ENCODE results near the gene RNF224.

The RNF224 gene

GRCh38 chr9:137266585-137267453 is 39.5 kb downstream of the RNF224 start:
- FAIRE-seq, result no peak

GRCh38 chr9:137267933-137268355 is 40.6 kb downstream of the RNF224 start:
- DNase-seq (ENCODE audit: insufficient read length, low spot score) (no peak), FAIRE-seq (no peak)
- TF ChIP-seq POLR2AphosphoS5 (IDR thresholded peaks at IDR 0.05; ENCODE audit: low read depth, low read length) (no peak), TAF1 (IDR thresholded peaks at IDR 0.05; ENCODE audit: low read depth, low read length) (no peak), SPI1 (IDR thresholded peaks at IDR 0.05; ENCODE audit: low read depth, low read length) (no peak), POU2F2 (IDR thresholded peaks at IDR 0.05; ENCODE audit: low read depth, low read length) (no peak), PAX5 (IDR thresholded peaks at IDR 0.05; ENCODE audit: insufficient read depth, low read length, severe bottlenecking) (no peak), POLR2A (IDR thresholded peaks at IDR 0.05; ENCODE audit: low read depth, low read length) (no peak)

More at GRCh38 chr9:137266585-137267453, 39.5 kb downstream of the RNF224 start:
- DNase-seq (ENCODE audit: insufficient read length, low spot score), result no peak
- no peak for TF ChIP-seq POU2F2 (IDR thresholded peaks at IDR 0.05; ENCODE audit: low read depth, low read length)
- no peak for TF ChIP-seq TAF1 (IDR thresholded peaks at IDR 0.05; ENCODE audit: low read depth, low read length)
- no peak for TF ChIP-seq PAX5 (IDR thresholded peaks at IDR 0.05; ENCODE audit: insufficient read depth, low read length, severe bottlenecking)
- TF ChIP-seq POLR2AphosphoS5 (IDR thresholded peaks at IDR 0.05; ENCODE audit: low read depth, low read length), result no peak
- TF ChIP-seq SPI1 (IDR thresholded peaks at IDR 0.05; ENCODE audit: low read depth, low read length), result no peak
- TF ChIP-seq POLR2A (IDR thresholded peaks at IDR 0.05; ENCODE audit: low read depth, low read length), result no peak

- DNase-seq (ENCODE audit: insufficient read length, low spot score) (no peak), FAIRE-seq (peak; percentile 48)
- no peak for TF ChIP-seq POLR2AphosphoS5 (IDR thresholded peaks at IDR 0.05; ENCODE audit: low read depth, low read length)
- no peak for TF ChIP-seq PAX5 (IDR thresholded peaks at IDR 0.05; ENCODE audit: insufficient read depth, low read length, severe bottlenecking)
- no peak for TF ChIP-seq POLR2A (IDR thresholded peaks at IDR 0.05; ENCODE audit: low read depth, low read length)
- TF ChIP-seq POU2F2 (IDR thresholded peaks at IDR 0.05; ENCODE audit: low read depth, low read length), result no peak
- TF ChIP-seq TAF1 (IDR thresholded peaks at IDR 0.05; ENCODE audit: low read depth, low read length), result no peak
- no peak for TF ChIP-seq SPI1 (IDR thresholded peaks at IDR 0.05; ENCODE audit: low read depth, low read length)
Measured at GRCh38 chr9:137268538-137269201, 41.4 kb downstream of the RNF224 start.

- FAIRE-seq, result peak; percentile 72
- TF ChIP-seq TAF1 (IDR thresholded peaks at IDR 0.05; ENCODE audit: low read depth, low read length) (no peak), POU2F2 (IDR thresholded peaks at IDR 0.05; ENCODE audit: low read depth, low read length) (no peak), POLR2AphosphoS5 (IDR thresholded peaks at IDR 0.05; ENCODE audit: low read depth, low read length) (no peak), POLR2A (IDR thresholded peaks at IDR 0.05; ENCODE audit: low read depth, low read length) (no peak), PAX5 (IDR thresholded peaks at IDR 0.05; ENCODE audit: insufficient read depth, low read length, severe bottlenecking) (no peak), SPI1 (IDR thresholded peaks at IDR 0.05; ENCODE audit: low read depth, low read length) (no peak)
- no peak for DNase-seq (ENCODE audit: insufficient read length, low spot score)
Measured at GRCh38 chr9:137269231-137269772, 42.0 kb downstream of the RNF224 start.

- FAIRE-seq (no peak), DNase-seq (ENCODE audit: insufficient read length, low spot score) (no peak)
- no peak for TF ChIP-seq PAX5 (IDR thresholded peaks at IDR 0.05; ENCODE audit: insufficient read depth, low read length, severe bottlenecking)
- no peak for TF ChIP-seq SPI1 (IDR thresholded peaks at IDR 0.05; ENCODE audit: low read depth, low read length)
- TF ChIP-seq TAF1 (IDR thresholded peaks at IDR 0.05; ENCODE audit: low read depth, low read length), result no peak
- no peak for TF ChIP-seq POU2F2 (IDR thresholded peaks at IDR 0.05; ENCODE audit: low read depth, low read length)
- TF ChIP-seq POLR2A (IDR thresholded peaks at IDR 0.05; ENCODE audit: low read depth, low read length), result no peak
Measured at GRCh38 chr9:137270929-137271695, 43.8 kb downstream of the RNF224 start.

GRCh38 chr9:137271696-137272076 is 44.4 kb downstream of the RNF224 start:
- FAIRE-seq, result no peak
- TF ChIP-seq PAX5 (IDR thresholded peaks at IDR 0.05; ENCODE audit: insufficient read depth, low read length, severe bottlenecking) (no peak), TAF1 (IDR thresholded peaks at IDR 0.05; ENCODE audit: low read depth, low read length) (no peak), POLR2A (IDR thresholded peaks at IDR 0.05; ENCODE audit: low read depth, low read length) (no peak), POU2F2 (IDR thresholded peaks at IDR 0.05; ENCODE audit: low read depth, low read length) (no peak), POLR2AphosphoS5 (IDR thresholded peaks at IDR 0.05; ENCODE audit: low read depth, low read length) (no peak), SPI1 (IDR thresholded peaks at IDR 0.05; ENCODE audit: low read depth, low read length) (no peak)
- DNase-seq (ENCODE audit: insufficient read length, low spot score), result no peak

- TF ChIP-seq POU2F2 (IDR thresholded peaks at IDR 0.05; ENCODE audit: low read depth, low read length) (no peak), POLR2A (IDR thresholded peaks at IDR 0.05; ENCODE audit: low read depth, low read length) (no peak), TAF1 (IDR thresholded peaks at IDR 0.05; ENCODE audit: low read depth, low read length) (no peak), POLR2AphosphoS5 (IDR thresholded peaks at IDR 0.05; ENCODE audit: low read depth, low read length) (no peak)
- no peak for FAIRE-seq
- DNase-seq (ENCODE audit: insufficient read length, low spot score), result no peak
Measured at GRCh38 chr9:137272241-137273094, 45.2 kb downstream of the RNF224 start.

GRCh38 chr9:137273095-137273490 is 45.8 kb downstream of the RNF224 start:
- FAIRE-seq (no peak), DNase-seq (ENCODE audit: insufficient read length, low spot score) (no peak)
- TF ChIP-seq POU2F2 (IDR thresholded peaks at IDR 0.05; ENCODE audit: low read depth, low read length) (no peak), PAX5 (IDR thresholded peaks at IDR 0.05; ENCODE audit: insufficient read depth, low read length, severe bottlenecking) (no peak), POLR2A (IDR thresholded peaks at IDR 0.05; ENCODE audit: low read depth, low read length) (no peak), TAF1 (IDR thresholded peaks at IDR 0.05; ENCODE audit: low read depth, low read length) (no peak), SPI1 (IDR thresholded peaks at IDR 0.05; ENCODE audit: low read depth, low read length) (no peak), POLR2AphosphoS5 (IDR thresholded peaks at IDR 0.05; ENCODE audit: low read depth, low read length) (no peak)
